Adrenal gland (tissue), 12 donors: Measurements from ENCODE around the gene LRP2. TPM values are rescaled to one million over a fixed set of nuclear protein-coding genes. Genes with fewer than 3 reads are reported as not detected.

Experiments used
- DNase-seq, 7 donors: peaks; one replicate each; pipeline ENCODE4 v3.0.0-alpha.2; 2019 to 2020
- H3K27ac ChIP-seq, 5 donors: fragments of 200-600 bp; sonication (generic) in 4 of 5; 1 replicate in 3 of 5; 2 replicates in 2 of 5; pipeline versions ENCODE4 v1.5.1 to v1.8.0; 2016 to 2020; ENCODE audit warnings: mild to moderate bottlenecking in 1 of 5
- H3K27me3 ChIP-seq: fragments of 200-600 bp; 2 replicates; pipeline ENCODE4 v1.8.0; 2021
- H3K36me3 ChIP-seq, 2 donors: fragments of 200-600 bp; replicated peaks in 1 of 2; 1 replicate in 1 of 2; 2 replicates in 1 of 2; pipeline versions ENCODE4 v1.5.1 to v1.8.0; 2018 to 2022
- H3K4me1 ChIP-seq, 2 donors: fragments of 200-600 bp; replicated peaks in 1 of 2; 1 replicate in 1 of 2; 2 replicates in 1 of 2; pipeline versions ENCODE4 v1.5.1 to v1.8.0; 2018 to 2021
- H3K4me3 ChIP-seq, 4 donors: fragments of 200-600 bp; sonication (generic) in 3 of 4; one replicate each; pipeline ENCODE4 v1.5.1; 2016 to 2018
- H3K9me3 ChIP-seq, 3 donors: fragments of 200-600 bp; sonication (generic) in 1 of 3; replicated peaks in 1 of 3; 1 replicate in 2 of 3; 2 replicates in 1 of 3; pipeline versions ENCODE4 v1.5.1 to v1.8.0; 2016 to 2021
- POLR2A ChIP-seq, 2 donors: fragments of 450-650 bp; IDR thresholded peaks; one replicate each; pipeline ENCODE4 v1.6.1; 2017; ENCODE audit warnings: antibody characterized with exemption in 2 of 2, mild to moderate bottlenecking in 2 of 2, moderate library complexity in 1 of 2
- WGBS, 4 donors: extraction: QIAGEN DNeasy Blood & Tissue Kit in 2 of 4; methylation state at CpG; one replicate each; pipeline versions ENCODE4 v1.1.5 to v1.1.7; 2013 to 2017; 5-methylcytosine and 5-hydroxymethylcytosine counted together
- intact Hi-C, 2 donors: fragments of 100-400 bp; cut with DNase I; formaldehyde crosslinking; loops; one replicate each; pipeline versions ENCODE4 v1.14.1 to v1.15.0; 2022 to 2023
- polyA plus RNA-seq, 3 donors: library from polyadenylated mRNA; stranded (reverse); fragments of 200-250 nt in 2 of 3; fragments of 350-450 nt in 1 of 3; fragmentation: Illumina TruSeq in 1 of 3; extraction: RNeasy Lipid Tissue Mini Kit (QIAGEN cat#74804) in 1 of 3; gene quantifications; one replicate each; pipeline ENCODE4 v1.2.3, GENCODE V29; 2013 to 2014
- total RNA-seq, 9 donors: library from RNA; depleted of rRNA in 4 of 9; stranded (reverse); fragments of >200 nt in 4 of 9; fragments of 120-200 nt in 1 of 9; fragmentation: NEBNext Ultra II Directional in 1 of 9; extraction: Animal tissue kit (Norgen Biotek cat#: 25700) in 1 of 9; gene quantifications; one replicate each; pipeline versions ENCODE4 v1.1.0 to v1.2.4, GENCODE V29; 2013 to 2023
- TF ChIP-seq, protein P1 (sequence below), 6 experiments: fragments of 450-650 bp in 4 of 6; fragments of 200-600 bp in 2 of 6; sonication (generic) in 1 of 6; IDR thresholded peaks; 1 replicate in 5 of 6; 2 replicates in 1 of 6; pipeline versions ENCODE4 v1.5.1 to v1.8.0; 2016 to 2021; ENCODE audit warnings: antibody characterized with exemption in 6 of 6, mild to moderate bottlenecking in 2 of 6, moderate library complexity in 1 of 6
- donor health status: healthy with polysubstance abuse.
- donor health status: Bipolar disorder and iron deficiency.
- donor health status: DM: yes; HTN: yes; CAD: no.
- donor health status: DM: no; HTN: no; CAD: no.
- donor health status: DM: no; HTN: no; CAD: no.
- donor health status: DM: yes; HTN: yes; CAD: no.

Gene LRP2
- total and polyA plus RNA-seq, 12 donors = 0.04 to 0.43 (median 0.10) TPM; not detected in 8

DNA sequence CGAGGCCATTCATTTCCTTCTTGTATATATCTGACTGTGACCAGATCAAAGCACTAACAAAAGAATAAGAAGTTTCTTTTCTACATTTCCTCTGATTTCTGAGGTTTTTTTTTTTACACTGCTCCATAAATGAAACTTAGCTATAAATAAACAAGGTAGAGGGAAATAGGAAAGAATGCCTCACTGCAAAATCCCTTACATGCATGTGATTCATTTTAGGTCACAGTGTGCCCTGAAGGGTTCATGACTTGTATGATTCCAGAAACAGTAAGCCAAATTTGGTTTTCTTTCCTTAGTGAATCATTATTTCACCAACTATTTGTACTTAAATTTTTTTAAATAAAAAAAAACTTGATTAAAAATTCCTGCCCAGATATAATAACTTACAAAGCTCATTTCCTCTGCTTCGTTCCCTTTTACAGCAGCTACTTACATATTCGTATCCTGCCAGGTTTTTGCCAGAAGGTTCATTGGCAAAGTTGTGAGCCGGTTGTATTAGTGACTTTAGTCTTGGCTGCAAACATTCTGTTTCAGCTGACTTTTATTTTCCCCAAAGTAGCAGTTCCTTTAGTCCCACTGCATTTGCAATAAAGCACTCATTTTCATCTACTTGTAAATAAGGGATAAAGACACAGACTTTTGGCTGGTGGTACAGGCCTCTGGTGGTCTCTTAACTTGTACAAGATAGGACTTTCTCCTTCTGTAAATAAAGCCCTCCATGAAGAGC lies 58.6 kb downstream of the LRP2 start:
- H3K27ac ChIP-seq = no peak overlapping the region

DNA sequence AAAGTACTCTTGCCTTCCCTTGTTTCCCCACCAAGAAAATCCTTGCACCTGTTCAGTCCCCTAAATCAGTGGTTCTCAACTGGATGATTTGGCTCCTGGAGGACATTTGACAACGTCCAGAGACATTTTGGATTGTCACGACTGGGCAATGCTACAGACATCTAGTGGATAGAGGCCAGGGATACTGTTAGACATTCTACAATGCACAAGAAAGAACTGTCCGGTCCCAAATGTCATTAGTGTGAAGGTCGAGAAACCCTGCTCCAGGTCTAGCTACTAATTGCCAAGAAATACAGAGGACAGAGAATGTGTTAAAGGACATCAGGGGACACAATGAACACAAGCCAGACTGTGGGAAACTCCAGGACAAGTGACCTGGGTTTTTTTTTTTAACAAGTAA lies 60.0 kb downstream of the LRP2 start:
- TF ChIP-seq, protein P1, sequence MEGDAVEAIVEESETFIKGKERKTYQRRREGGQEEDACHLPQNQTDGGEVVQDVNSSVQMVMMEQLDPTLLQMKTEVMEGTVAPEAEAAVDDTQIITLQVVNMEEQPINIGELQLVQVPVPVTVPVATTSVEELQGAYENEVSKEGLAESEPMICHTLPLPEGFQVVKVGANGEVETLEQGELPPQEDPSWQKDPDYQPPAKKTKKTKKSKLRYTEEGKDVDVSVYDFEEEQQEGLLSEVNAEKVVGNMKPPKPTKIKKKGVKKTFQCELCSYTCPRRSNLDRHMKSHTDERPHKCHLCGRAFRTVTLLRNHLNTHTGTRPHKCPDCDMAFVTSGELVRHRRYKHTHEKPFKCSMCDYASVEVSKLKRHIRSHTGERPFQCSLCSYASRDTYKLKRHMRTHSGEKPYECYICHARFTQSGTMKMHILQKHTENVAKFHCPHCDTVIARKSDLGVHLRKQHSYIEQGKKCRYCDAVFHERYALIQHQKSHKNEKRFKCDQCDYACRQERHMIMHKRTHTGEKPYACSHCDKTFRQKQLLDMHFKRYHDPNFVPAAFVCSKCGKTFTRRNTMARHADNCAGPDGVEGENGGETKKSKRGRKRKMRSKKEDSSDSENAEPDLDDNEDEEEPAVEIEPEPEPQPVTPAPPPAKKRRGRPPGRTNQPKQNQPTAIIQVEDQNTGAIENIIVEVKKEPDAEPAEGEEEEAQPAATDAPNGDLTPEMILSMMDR (IDR thresholded peaks at IDR 0.05) = no peak
- TF ChIP-seq POLR2A (IDR thresholded peaks at IDR 0.05) = no peak

More for the DNA sequence above, 58.6 kb downstream of the LRP2 start:
- no peak overlapping the region for H3K4me3 ChIP-seq
- H3K36me3 ChIP-seq = no peaks in the 10 kb centered on the region
- no peaks in the 10 kb centered on the region for H3K9me3 ChIP-seq
- DNase-seq = no peak
- no peaks in the 10 kb centered on the region for H3K4me1 ChIP-seq
- H3K27me3 ChIP-seq = no peaks in the 10 kb centered on the region
- 62 to 68% (median 65%) methylated on average over 4 of the region's 4 CpGs for WGBS, 4 donors
- TF ChIP-seq POLR2A (IDR thresholded peaks at IDR 0.05) = no peak
- TF ChIP-seq, protein P1 (IDR thresholded peaks at IDR 0.05) = no peak
- intact Hi-C loops = no loop called here

DNA sequence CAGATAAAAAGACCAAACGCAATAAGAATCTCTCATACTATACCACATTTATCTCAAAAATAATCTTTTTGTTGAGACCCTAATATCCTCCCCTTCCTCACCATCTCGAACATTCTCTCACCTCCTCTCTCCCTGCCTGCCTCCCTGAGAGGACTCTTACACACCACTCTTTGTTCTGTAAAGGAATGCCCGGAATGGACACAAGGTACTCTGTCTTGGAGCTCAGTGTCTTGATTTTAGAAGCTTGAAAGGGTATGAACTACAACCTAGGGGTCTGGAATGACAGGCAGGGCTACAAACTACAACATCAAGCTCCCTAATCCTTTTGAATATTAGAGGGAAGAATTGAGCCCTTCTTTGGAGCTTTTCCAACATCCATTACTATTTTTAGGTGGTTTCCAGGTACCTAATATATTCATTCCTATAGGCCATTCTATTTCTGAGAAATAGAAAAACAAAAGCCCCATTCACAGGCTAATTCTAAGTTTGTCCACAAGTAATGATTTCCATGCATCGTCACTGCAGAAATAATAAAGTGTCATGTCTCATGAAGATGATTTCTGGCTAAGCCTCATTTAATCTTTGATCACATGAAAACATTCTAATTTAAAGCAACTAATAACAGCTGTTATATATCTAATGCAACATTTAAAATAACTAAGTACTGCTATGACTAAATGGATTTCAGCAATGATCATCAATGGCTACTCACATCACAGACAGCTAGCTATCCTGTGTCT lies 60.6 kb downstream of the LRP2 start:
- no peak overlapping the region for H3K27ac ChIP-seq
- H3K9me3 ChIP-seq = no peaks in the 10 kb centered on the region
- H3K27me3 ChIP-seq = no peaks in the 10 kb centered on the region
- intact Hi-C loops = no loop called here
- 54 to 62% (median 55%) methylated on average over 4 of the region's 4 CpGs for WGBS, 4 donors
- no peaks in the 10 kb centered on the region for H3K4me1 ChIP-seq
- H3K36me3 ChIP-seq = no peaks in the 10 kb centered on the region
- DNase-seq = no peak
- H3K4me3 ChIP-seq = no peak overlapping the region
- TF ChIP-seq, protein P1 (IDR thresholded peaks at IDR 0.05) = no peak
- TF ChIP-seq POLR2A (IDR thresholded peaks at IDR 0.05) = no peak

More for the DNA sequence above, 60.0 kb downstream of the LRP2 start:
- H3K36me3 ChIP-seq = no peaks in the 10 kb centered on the region
- 43 to 55% (median 51%) methylated on average over 4 of the region's 4 CpGs for WGBS, 4 donors
- no peak overlapping the region for H3K4me3 ChIP-seq
- H3K4me1 ChIP-seq = no peaks in the 10 kb centered on the region
- H3K27ac ChIP-seq = no peak overlapping the region
- DNase-seq = no peak
- no peaks in the 10 kb centered on the region for H3K9me3 ChIP-seq
- intact Hi-C loops = no loop called here
- no peaks in the 10 kb centered on the region for H3K27me3 ChIP-seq

DNA sequence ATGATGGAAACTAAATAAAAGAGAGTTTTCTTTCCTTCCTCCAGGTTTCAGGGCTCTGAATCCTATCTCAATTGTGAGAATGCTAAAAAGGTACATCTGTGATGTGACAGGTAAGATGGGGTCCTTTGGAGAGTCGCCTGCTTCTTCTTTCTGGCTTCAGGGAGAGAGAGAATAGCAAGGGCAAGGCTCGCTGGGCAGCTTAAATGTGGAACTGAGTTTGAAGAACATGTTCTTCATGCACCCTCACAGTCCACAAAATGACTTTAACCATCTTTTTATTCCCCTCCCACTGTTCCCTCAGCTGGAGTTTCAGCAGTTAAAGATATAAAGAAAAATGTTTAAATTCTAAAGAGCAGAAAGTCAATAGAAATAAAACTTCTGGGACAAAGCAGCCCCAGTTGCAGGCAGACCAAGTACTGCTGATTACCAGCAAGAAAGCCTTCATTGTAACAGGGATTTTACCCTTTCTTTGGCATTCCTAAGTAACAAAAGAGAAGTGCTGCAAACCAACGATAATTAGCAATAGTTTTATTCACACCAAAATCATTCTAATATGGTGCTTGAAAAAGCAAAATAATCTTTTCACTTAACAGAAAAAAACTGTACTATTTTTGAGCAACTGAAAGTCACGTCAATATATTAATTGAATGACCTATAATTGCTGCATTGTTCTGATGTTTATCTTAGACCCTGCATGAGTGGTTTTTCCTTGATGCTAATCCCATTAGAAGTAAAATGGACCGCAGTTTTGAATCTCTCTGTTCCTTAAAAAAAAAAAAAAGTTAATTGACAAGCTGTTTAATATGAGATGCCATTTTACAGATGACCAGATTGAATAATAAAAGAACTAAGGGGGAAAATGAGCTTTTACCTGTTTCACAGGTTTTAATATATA lies 61.5 kb downstream of the LRP2 start:
- TF ChIP-seq, protein P1 (IDR thresholded peaks at IDR 0.05) = no peak
- TF ChIP-seq POLR2A (IDR thresholded peaks at IDR 0.05) = no peak
- no peaks in the 10 kb centered on the region for H3K36me3 ChIP-seq
- no peaks in the 10 kb centered on the region for H3K9me3 ChIP-seq
- no peak overlapping the region for H3K27ac ChIP-seq
- H3K4me1 ChIP-seq = no peaks in the 10 kb centered on the region
- 33 to 38% (median 36%) methylated on average over 5 of the region's 5 CpGs for WGBS, 4 donors
- intact Hi-C loops = no loop called here
- no peaks in the 10 kb centered on the region for H3K27me3 ChIP-seq
- H3K4me3 ChIP-seq = no peak overlapping the region
- DNase-seq = no peak
